Pons (tissue), 1 donor: Measurements from ENCODE around the gene PSMD13.
A peak's percentile ranks its signal among the peaks of the same experiment; 100 is the strongest.
"Not testable (repeated sequence)": the region's sequence is repeated elsewhere in the genome, so short reads cannot be mapped to it uniquely, and the experiment has no call there.

ENCODE experiments used
- DNase-seq: peaks from one replicate; pipeline ENCODE4 v3.0.0-alpha.2; 2016; ENCODE audit warnings: low spot score

The PSMD13 gene

GRCh38 chr11:236774-237767 lies at the start of gene PSMD13:
TSS of gene PSMD13 (plus strand) at chr11:236976. CDS start at chr11:237050, 74 bp downstream.
- DNase-seq: peak; percentile 68

- not testable (repeated sequence) for DNase-seq
Measured at GRCh38 chr11:189200-189783, 47.5 kb upstream of the PSMD13 start.

GRCh38 chr11:189843-190311 lies 46.9 kb upstream of the PSMD13 start:
- DNase-seq: not testable (repeated sequence)

GRCh38 chr11:190546-190945 lies 46.2 kb upstream of the PSMD13 start:
- DNase-seq: not testable (repeated sequence)

- not testable (repeated sequence) for DNase-seq
Measured at GRCh38 chr11:191490-192478, 45.0 kb upstream of the PSMD13 start.

GRCh38 chr11:192674-193128 lies 44.1 kb upstream of the PSMD13 start, which contains the start of gene SCGB1C1:
TSS of gene SCGB1C1 (plus strand) at chr11:193078. CDS start at chr11:193100, 22 bp downstream.
- not testable (repeated sequence) for DNase-seq

GRCh38 chr11:193481-193880 lies 43.3 kb upstream of the PSMD13 start:
- DNase-seq: not testable (repeated sequence)

- no peak for DNase-seq
Measured at GRCh38 chr11:196786-197731, 39.7 kb upstream of the PSMD13 start.

- no peak for DNase-seq
Measured at GRCh38 chr11:197741-198235, 39.0 kb upstream of the PSMD13 start.

GRCh38 chr11:198236-198806 lies 38.5 kb upstream of the PSMD13 start:
- DNase-seq: no peak

- no peak for DNase-seq
Measured at GRCh38 chr11:199004-199581, 37.7 kb upstream of the PSMD13 start.

- no peak for DNase-seq
Measured at GRCh38 chr11:199782-200181, 37.0 kb upstream of the PSMD13 start.

GRCh38 chr11:200224-201003 lies 36.4 kb upstream of the PSMD13 start:
- DNase-seq: no peak

- no peak for DNase-seq
Measured at GRCh38 chr11:201966-202365, 34.8 kb upstream of the PSMD13 start.

- DNase-seq: no peak
Measured at GRCh38 chr11:202490-202889, 34.3 kb upstream of the PSMD13 start.

- no peak for DNase-seq
Measured at GRCh38 chr11:203056-203944, 33.5 kb upstream of the PSMD13 start.

- DNase-seq: no peak
Measured at GRCh38 chr11:203945-204586, 32.7 kb upstream of the PSMD13 start.
